Measurements from ENCODE around the gene ZNF397. TPM values are rescaled to one million over a fixed set of nuclear protein-coding genes. Genes with fewer than 3 reads are reported as not detected.

ZNF397 gene
- total and polyA plus RNA-seq, 2 donors (not counting 1 experiment from before 2014, with no cell fraction given): 7.0 to 23.8 TPM

- TF ChIP-seq EZH2 (IDR thresholded peaks at IDR 0.05; ENCODE audit: low read length, missing control alignments): no peak
- TF ChIP-seq CTCF (conservative IDR thresholded peaks at IDR 0.05 in 1 of 2, IDR thresholded peaks at IDR 0.05 in 1 of 2; ENCODE audit: low read depth in 1 of 2, low read length in 2 of 2): no peak
- peaks cover 19% of the 10 kb centered on the region for H3K79me2 ChIP-seq (ENCODE audit: control insufficient read depth, insufficient read depth, low read length)
Observed at GRCh38 chr18:35282353-35282752, 41.5 kb downstream of the ZNF397 start.

GRCh38 chr18:35283923-35284794 is 43.3 kb downstream of the ZNF397 start:
- H3K4me1 ChIP-seq (ENCODE audit: control insufficient read depth, extremely low read depth, insufficient read depth, low read length): peaks cover 3% of the 10 kb centered on the region
- peaks cover 25% of the 10 kb centered on the region for H3K79me2 ChIP-seq (ENCODE audit: control insufficient read depth, insufficient read depth, low read length)
- no peaks in the 10 kb centered on the region for H4K20me1 ChIP-seq (ENCODE audit: control insufficient read depth, extremely low read depth, insufficient read depth, low read length)
- DNase-seq (ENCODE audit: low read depth in 2 of 2): no peak
- peaks cover 2% of the 10 kb centered on the region for H3K36me3 ChIP-seq (ENCODE audit: control insufficient read depth, insufficient read depth, low read length)
- H3K9ac ChIP-seq (ENCODE audit: insufficient read depth, low read length): no peak overlapping the region
- H3K9me3 ChIP-seq (ENCODE audit: control insufficient read depth, insufficient read depth, low read depth, low read length): no peaks in the 10 kb centered on the region
- H3K27ac ChIP-seq (ENCODE audit: insufficient read depth, low read length): no peak overlapping the region
- H3K4me2 ChIP-seq (ENCODE audit: extremely low read depth, insufficient read depth, low read length): no peak overlapping the region
- H2AFZ ChIP-seq (ENCODE audit: low read length): no peak overlapping the region
- no peak overlapping the region for H3K4me3 ChIP-seq (replicated peaks in 1 of 4; ENCODE audit: control extremely low read depth in 1 of 4, insufficient read depth in 1 of 4, low read depth in 3 of 4, low read length in 4 of 4)
- no peak for TF ChIP-seq CTCF (conservative IDR thresholded peaks at IDR 0.05 in 1 of 2, IDR thresholded peaks at IDR 0.05 in 1 of 2; ENCODE audit: low read depth in 1 of 2, low read length in 2 of 2)
- H3K27me3 ChIP-seq (ENCODE audit: control insufficient read depth, insufficient read depth, low read length): no peaks in the 10 kb centered on the region

More at GRCh38 chr18:35282353-35282752, 41.5 kb downstream of the ZNF397 start:
- DNase-seq (ENCODE audit: low read depth in 2 of 2): peak; percentile 85 to 88
- Histone ChIP-seq H3K9me3 (ENCODE audit: control insufficient read depth, insufficient read depth, low read depth, low read length) (no peaks in the 10 kb centered on the region), H3K9ac (ENCODE audit: insufficient read depth, low read length) (no peak overlapping the region), H3K4me2 (ENCODE audit: extremely low read depth, insufficient read depth, low read length) (no peak overlapping the region), H3K27ac (ENCODE audit: insufficient read depth, low read length) (peak overlapping the region; percentile 15), H2AFZ (ENCODE audit: low read length) (no peak overlapping the region), H3K27me3 (ENCODE audit: control insufficient read depth, insufficient read depth, low read length) (no peaks in the 10 kb centered on the region), H3K4me1 (ENCODE audit: control insufficient read depth, extremely low read depth, insufficient read depth, low read length) (peaks cover 3% of the 10 kb centered on the region), H3K36me3 (ENCODE audit: control insufficient read depth, insufficient read depth, low read length) (peaks cover 2% of the 10 kb centered on the region), H3K4me3 (replicated peaks in 1 of 4; ENCODE audit: control extremely low read depth in 1 of 4, insufficient read depth in 1 of 4, low read depth in 3 of 4, low read length in 4 of 4) (no peak overlapping the region), H4K20me1 (ENCODE audit: control insufficient read depth, extremely low read depth, insufficient read depth, low read length) (no peaks in the 10 kb centered on the region)

- Histone ChIP-seq H3K79me2 (ENCODE audit: control insufficient read depth, insufficient read depth, low read length) (peaks cover 29% of the 10 kb centered on the region), H2AFZ (ENCODE audit: low read length) (no peak overlapping the region), H3K36me3 (ENCODE audit: control insufficient read depth, insufficient read depth, low read length) (peaks cover 2% of the 10 kb centered on the region), H3K27me3 (ENCODE audit: control insufficient read depth, insufficient read depth, low read length) (no peaks in the 10 kb centered on the region), H3K4me1 (ENCODE audit: control insufficient read depth, extremely low read depth, insufficient read depth, low read length) (peaks cover 3% of the 10 kb centered on the region), H3K27ac (ENCODE audit: insufficient read depth, low read length) (no peak overlapping the region), H3K9me3 (ENCODE audit: control insufficient read depth, insufficient read depth, low read depth, low read length) (no peaks in the 10 kb centered on the region), H3K4me2 (ENCODE audit: extremely low read depth, insufficient read depth, low read length) (no peak overlapping the region), H3K4me3 (replicated peaks in 1 of 4; ENCODE audit: control extremely low read depth in 1 of 4, insufficient read depth in 1 of 4, low read depth in 3 of 4, low read length in 4 of 4) (no peak overlapping the region), H3K9ac (ENCODE audit: insufficient read depth, low read length) (no peak overlapping the region), H4K20me1 (ENCODE audit: control insufficient read depth, extremely low read depth, insufficient read depth, low read length) (no peaks in the 10 kb centered on the region)
- TF ChIP-seq EZH2 (IDR thresholded peaks at IDR 0.05; ENCODE audit: low read length, missing control alignments) (no peak), CTCF (conservative IDR thresholded peaks at IDR 0.05 in 1 of 2, IDR thresholded peaks at IDR 0.05 in 1 of 2; ENCODE audit: low read depth in 1 of 2, low read length in 2 of 2) (no peak)
- DNase-seq (ENCODE audit: low read depth in 2 of 2): no peak
Observed at GRCh38 chr18:35284841-35285240, 44.0 kb downstream of the ZNF397 start.

All from fibroblast of lung (primary cell).